KMS-11 (cell line): Measurements from ENCODE around the gene GOLGA3.
"Not testable (repeated sequence)": the region's sequence is repeated elsewhere in the genome, so short reads cannot be mapped to it uniquely, and the experiment has no call there.

Experiments
- H2AFZ ChIP-seq: fragments of 200-600 bp; sonication (generic); 2 replicates; pipeline ENCODE4 v1.6.1; 2016; ENCODE audit warnings: antibody characterized with exemption, mixed run types, low read depth
- H3K27ac ChIP-seq: fragments of 200-600 bp; sonication (generic); 2 replicates; pipeline ENCODE4 v1.6.1; 2016; ENCODE audit warnings: mild to moderate bottlenecking, mixed run types
- H3K27me3 ChIP-seq: fragments of 200-600 bp; sonication (generic); 2 replicates; pipeline ENCODE4 v1.6.1; 2017; ENCODE audit warnings: mild to moderate bottlenecking, low read depth, mixed run types, moderate library complexity; ENCODE audit not compliant: insufficient read depth
- H3K36me3 ChIP-seq: fragments of 200-600 bp; sonication (generic); 2 replicates; pipeline ENCODE4 v1.6.1; 2017; ENCODE audit warnings: mild to moderate bottlenecking, mixed run types; ENCODE audit not compliant: insufficient read depth
- H3K4me1 ChIP-seq: fragments of 200-600 bp; sonication (generic); 2 replicates; pipeline ENCODE4 v1.6.1; 2016; ENCODE audit warnings: mild to moderate bottlenecking, low read depth, mixed run types; ENCODE audit not compliant: poor library complexity, severe bottlenecking
- H3K4me2 ChIP-seq: fragments of 200-600 bp; sonication (generic); 2 replicates; pipeline ENCODE4 v1.7.0; 2016; ENCODE audit warnings: mild to moderate bottlenecking, mixed run types
- H3K4me3 ChIP-seq: fragments of 200-600 bp; sonication (generic); IDR thresholded peaks from 2 replicates; pipeline ENCODE4 v1.6.1; 2017; ENCODE audit warnings: low read depth, low read length, mixed read lengths; ENCODE audit not compliant: insufficient read depth
- H3K79me2 ChIP-seq: fragments of 200-600 bp; sonication (generic); 2 replicates; pipeline ENCODE4 v1.6.1; 2016; ENCODE audit warnings: low read depth, mixed run types; ENCODE audit not compliant: insufficient read depth
- H3K9ac ChIP-seq: fragments of 200-600 bp; sonication (generic); 2 replicates; pipeline ENCODE4 v1.6.1; 2016; ENCODE audit warnings: mild to moderate bottlenecking, mixed run types
- H4K20me1 ChIP-seq: fragments of 200-600 bp; sonication (generic); 2 replicates; pipeline ENCODE4 v1.6.1; 2016; ENCODE audit warnings: mild to moderate bottlenecking, mixed run types; ENCODE audit not compliant: insufficient read depth
- CTCF ChIP-seq: fragments of 200-600 bp; sonication (generic); conservative IDR thresholded peaks from 2 replicates; pipeline ENCODE4 v1.6.1; 2017; ENCODE audit warnings: low read depth, mild to moderate bottlenecking, antibody characterized with exemption, low read length, moderate library complexity, mixed read lengths

GOLGA3 gene

GRCh38 chr12:132839558-132840235, 11.0 kb upstream of the GOLGA3 start:
- H3K79me2 ChIP-seq: no peaks in the 10 kb centered on the region
- no peak overlapping the region for H3K4me2 ChIP-seq
- no peak overlapping the region for H3K27ac ChIP-seq
- H3K27me3 ChIP-seq: no peaks in the 10 kb centered on the region
- H2AFZ ChIP-seq: no peak overlapping the region
- no peak for TF ChIP-seq CTCF
- no peaks in the 10 kb centered on the region for H3K36me3 ChIP-seq
- no peaks in the 10 kb centered on the region for H4K20me1 ChIP-seq
- H3K4me3 ChIP-seq: no peak overlapping the region
- no peak overlapping the region for H3K9ac ChIP-seq
- no peaks in the 10 kb centered on the region for H3K4me1 ChIP-seq

GRCh38 chr12:132838410-132839080, 9.9 kb upstream of the GOLGA3 start:
- Histone ChIP-seq H3K27ac (no peak overlapping the region), H3K79me2 (no peaks in the 10 kb centered on the region), H3K4me1 (no peaks in the 10 kb centered on the region), H3K36me3 (no peaks in the 10 kb centered on the region), H3K4me3 (no peak overlapping the region), H3K4me2 (no peak overlapping the region), H4K20me1 (no peaks in the 10 kb centered on the region), H2AFZ (no peak overlapping the region), H3K27me3 (no peaks in the 10 kb centered on the region), H3K9ac (no peak overlapping the region)
- no peak for TF ChIP-seq CTCF

DNA sequence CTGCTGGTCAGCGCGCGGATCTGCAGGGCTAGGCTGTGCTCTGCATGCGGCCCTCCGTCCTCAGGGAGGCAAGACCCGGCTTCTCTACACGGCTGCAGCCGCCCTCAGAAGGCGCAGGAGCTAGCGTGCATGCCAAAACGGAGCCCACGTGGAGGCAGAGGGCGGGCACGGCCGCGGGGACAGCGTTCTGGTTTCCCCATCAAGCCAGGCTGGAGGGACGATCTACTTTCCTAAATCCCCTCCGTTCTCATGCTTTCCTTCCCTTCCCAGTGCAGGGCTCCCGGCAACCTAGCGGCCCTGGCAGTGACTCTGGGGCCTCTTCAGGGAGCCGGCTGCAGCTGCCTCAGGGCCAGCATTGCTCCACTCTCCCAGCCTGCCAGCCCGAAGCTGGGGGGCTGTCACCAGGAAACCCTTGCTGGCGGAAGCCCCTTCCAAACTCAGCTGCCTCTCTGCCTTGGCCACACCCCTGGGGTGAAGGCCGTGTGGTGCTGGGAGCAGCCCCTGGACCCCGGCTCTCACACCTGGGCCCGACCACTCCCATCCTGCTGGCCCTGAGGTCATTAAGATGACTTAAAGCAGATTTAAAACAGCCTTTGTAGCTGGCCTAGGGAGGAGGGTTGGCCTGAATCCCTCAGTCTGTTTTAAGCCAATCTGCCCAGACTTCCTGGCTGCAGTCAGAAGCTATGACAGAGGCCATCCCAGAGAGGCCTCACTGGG, 9.2 kb upstream of the GOLGA3 start:
- Histone ChIP-seq H3K4me1 (no peaks in the 10 kb centered on the region), H3K36me3 (no peaks in the 10 kb centered on the region), H3K4me3 (no peak overlapping the region), H3K27me3 (no peaks in the 10 kb centered on the region), H4K20me1 (no peaks in the 10 kb centered on the region), H3K79me2 (no peaks in the 10 kb centered on the region), H3K9ac (no peak overlapping the region), H3K27ac (no peak overlapping the region), H3K4me2 (no peak overlapping the region), H2AFZ (no peak overlapping the region)
- TF ChIP-seq CTCF: no peak

DNA sequence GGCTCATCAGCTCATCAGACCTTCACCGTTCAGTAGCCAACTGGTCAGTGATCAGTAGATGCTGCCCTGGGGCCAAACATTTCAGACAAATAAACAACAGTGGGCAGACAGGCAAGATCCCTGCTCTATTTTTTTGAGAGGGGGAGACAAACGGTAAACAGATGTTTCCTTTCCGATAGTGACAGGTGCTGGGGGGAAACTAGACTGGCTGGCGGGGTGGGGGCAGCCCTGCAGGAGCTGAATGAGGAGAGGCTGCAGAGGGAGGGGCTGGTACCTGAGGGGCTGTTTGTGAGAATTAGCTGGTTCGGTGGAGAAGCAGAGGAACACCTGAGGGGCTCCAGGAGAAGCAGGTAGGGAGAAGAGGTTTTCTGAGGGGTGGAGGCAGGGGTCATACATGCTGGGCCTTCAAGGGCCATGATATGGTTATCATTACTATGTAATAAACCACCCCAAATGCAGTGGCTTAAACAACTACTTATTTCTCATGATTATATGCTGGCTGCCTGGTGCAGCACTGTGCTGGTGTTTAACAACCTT, 8.2 kb upstream of the GOLGA3 start:
- no peak overlapping the region for H2AFZ ChIP-seq
- no peaks in the 10 kb centered on the region for H3K79me2 ChIP-seq
- no peaks in the 10 kb centered on the region for H3K36me3 ChIP-seq
- no peak overlapping the region for H3K4me3 ChIP-seq
- no peak overlapping the region for H3K9ac ChIP-seq
- TF ChIP-seq CTCF: no peak
- no peaks in the 10 kb centered on the region for H4K20me1 ChIP-seq
- H3K4me2 ChIP-seq: no peak overlapping the region
- no peak overlapping the region for H3K27ac ChIP-seq
- no peaks in the 10 kb centered on the region for H3K27me3 ChIP-seq
- no peaks in the 10 kb centered on the region for H3K4me1 ChIP-seq

DNA sequence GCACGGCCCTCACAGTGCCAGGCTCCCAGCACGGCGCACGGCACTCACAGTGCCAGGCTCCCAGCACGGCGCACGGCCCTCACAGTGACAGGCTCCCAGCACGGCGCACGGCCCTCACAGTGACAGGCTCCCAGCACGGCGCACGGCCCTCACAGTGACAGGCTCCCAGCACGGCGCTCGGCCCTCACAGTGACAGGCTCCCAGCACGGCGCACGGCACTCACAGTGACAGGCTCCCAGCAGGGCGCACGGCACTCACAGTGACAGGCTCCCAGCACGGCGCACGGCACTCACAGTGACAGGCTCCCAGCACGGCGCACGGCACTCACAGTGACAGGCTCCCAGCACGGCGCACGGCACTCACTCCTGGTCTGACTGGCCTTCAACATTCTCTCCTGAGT, 7.6 kb upstream of the GOLGA3 start:
- not testable (repeated sequence) for H3K27me3 ChIP-seq, H2AFZ ChIP-seq, H3K27ac ChIP-seq, H3K9ac ChIP-seq, H3K4me2 ChIP-seq, H3K79me2 ChIP-seq, H3K4me3 ChIP-seq, H3K36me3 ChIP-seq, H4K20me1 ChIP-seq, H3K4me1 ChIP-seq
